ENCODE measurements around the gene MSI1.

Gene MSI1

GRCh38 chr12:120368789-120369602, at the start of gene MSI1:
TSS of gene MSI1 (minus strand) at chr12:120369164. CDS start at chr12:120369091, 73 bp downstream.
- no peak for DNase-seq (ENCODE audit: low read depth)

- DNase-seq (ENCODE audit: low read depth), result no peak
These were observed 49.1 kb upstream of the MSI1 start for GRCh38 chr12:120417917-120418580.

DNA sequence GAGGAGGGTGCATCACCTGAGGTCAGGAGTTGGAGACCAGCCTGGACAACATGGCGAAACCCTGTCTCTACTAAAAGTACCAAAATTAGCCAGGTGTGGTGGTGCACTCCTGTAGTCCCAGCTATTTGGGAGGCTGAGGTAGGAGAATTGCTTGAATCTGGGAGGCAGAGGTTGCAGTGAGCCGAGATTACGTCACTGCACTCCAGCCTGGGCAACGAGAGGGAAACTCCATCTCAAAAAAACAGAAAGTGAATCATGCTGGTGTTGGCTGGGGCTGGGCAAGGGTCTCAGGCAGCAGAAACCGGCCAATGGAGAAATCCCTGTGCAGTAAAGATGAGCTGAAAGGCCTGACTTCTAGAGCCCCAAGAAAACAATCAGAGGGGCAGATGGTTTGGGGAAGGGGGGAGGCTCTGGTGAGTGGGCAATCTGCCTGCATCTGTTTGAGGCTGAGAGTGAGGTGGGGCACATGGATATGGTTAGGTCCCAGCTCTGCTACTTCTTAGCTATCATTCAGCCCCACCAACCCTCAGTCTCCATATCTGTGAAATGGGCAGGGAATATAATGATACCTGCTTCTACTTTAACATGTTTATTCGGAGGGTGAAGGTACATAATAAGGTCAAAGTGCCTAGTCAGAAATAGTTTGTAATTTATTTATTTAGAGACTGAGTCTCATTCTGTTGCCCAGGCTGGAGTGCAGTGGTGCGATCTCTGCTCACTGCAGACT, 47.7 kb upstream of the MSI1 start:
- no peak for DNase-seq (ENCODE audit: low read depth)

DNA sequence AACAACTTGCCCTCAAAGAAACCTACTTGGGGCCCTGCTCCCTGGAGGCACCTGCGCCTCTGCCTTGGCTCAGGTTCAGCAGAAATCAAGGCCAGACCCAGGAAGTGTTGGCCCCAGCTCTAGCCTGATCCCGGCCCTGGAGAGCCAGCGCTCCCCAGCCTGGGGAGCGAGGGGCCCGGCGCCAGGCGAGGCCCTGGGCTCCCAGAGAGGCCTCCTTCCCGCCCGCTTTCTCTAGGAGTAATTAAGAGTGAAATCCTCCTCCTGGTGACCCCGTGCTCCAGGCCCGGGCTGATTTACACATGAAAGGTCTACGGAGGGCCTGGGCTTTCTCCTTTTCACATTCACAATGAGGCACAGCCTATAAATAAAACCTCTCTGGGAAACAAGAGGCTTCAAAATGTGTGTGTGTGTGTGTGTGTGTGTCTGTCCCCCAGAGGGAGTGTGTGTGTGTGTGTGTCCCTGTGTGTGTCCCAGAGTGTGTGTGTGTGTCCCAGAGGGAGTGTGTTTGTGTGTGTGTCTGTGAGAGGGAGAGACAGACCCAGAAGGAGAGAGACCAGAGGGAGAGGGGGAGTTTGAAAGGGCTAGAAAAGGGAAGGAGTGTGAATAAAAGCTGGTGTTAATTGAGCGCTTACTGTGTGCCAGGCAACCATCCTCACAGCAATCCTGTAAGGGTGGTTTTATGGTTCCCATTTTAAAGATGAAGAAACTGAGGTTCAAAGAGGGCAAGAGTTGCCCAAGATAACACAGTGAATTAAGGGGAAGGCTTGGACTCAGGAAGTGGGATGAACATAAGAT, 45.1 kb upstream of the MSI1 start:
- no peak for DNase-seq (ENCODE audit: low read depth)

- DNase-seq (ENCODE audit: low read depth), result no peak
These were observed 43.5 kb upstream of the MSI1 start for GRCh38 chr12:120412421-120412820.

GRCh38 chr12:120408771-120409170, 39.8 kb upstream of the MSI1 start:
- DNase-seq (ENCODE audit: low read depth), result no peak

GRCh38 chr12:120406553-120406952, 37.6 kb upstream of the MSI1 start:
- no peak for DNase-seq (ENCODE audit: low read depth)

DNA sequence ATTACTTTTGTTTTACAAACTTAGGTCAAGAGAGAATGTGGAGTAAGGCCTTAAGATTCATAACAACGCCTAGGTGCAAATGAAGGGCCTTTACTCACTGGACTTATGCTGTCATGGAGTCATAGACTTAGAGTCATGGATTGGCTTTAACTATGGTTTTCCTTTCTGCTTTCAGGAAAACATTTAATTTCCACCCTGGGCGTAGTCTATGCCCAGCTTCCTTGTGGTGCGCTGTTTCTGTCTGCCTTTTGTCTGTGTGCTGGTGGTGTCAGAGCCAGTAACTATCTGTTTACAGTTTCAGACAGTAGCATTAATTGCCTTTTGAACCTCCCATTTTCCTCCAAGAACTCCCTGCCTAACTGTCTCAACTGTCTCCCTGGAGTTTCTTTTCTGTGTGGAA, 37.1 kb upstream of the MSI1 start:
- no peak for DNase-seq (ENCODE audit: low read depth)

DNA sequence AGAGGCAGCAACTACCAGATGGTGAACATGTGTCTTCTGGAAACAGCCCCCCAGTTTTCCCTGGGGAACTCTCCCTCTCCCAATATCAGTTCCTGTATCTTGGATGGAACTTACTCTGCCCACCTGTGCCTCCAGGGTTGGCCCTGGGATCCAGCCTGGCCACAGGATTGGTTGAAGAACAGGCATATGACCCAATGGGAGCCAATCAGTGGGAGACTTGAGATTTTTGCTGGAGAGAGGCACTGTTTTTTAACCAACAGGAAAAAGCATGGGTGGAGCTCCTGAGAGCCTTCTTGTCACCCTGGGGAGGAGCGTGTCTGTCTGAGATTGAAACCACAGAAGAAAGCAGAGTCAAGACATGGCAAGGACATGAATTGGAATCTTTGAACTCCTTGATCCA, 35.3 kb upstream of the MSI1 start:
- no peak for DNase-seq (ENCODE audit: low read depth)

DNA sequence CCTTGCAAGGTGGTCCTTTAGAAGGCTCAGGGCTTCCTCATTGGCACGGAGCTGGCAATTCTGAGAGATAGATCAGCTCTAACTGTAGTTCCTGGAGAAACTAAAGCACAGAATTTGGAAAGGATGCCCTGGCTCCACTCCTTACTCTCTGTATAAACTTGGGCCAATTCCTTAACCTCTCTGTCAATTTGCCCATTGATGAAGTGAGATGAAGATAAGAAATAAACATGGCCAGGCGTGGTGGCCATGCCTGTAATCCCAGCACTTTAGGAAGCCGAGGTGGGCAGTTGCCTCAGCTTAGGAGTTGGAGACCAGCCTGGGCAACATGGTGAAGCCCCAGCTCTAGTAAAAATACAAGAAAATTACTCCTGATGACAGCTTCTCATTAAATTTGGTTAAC, 34.9 kb upstream of the MSI1 start:
- no peak for DNase-seq (ENCODE audit: low read depth)

- no peak for DNase-seq (ENCODE audit: low read depth)
These were observed 33.3 kb upstream of the MSI1 start for GRCh38 chr12:120402217-120402616.

- no peak for DNase-seq (ENCODE audit: low read depth)
These were observed 30.6 kb upstream of the MSI1 start for GRCh38 chr12:120399531-120399930.

- DNase-seq (ENCODE audit: low read depth), result no peak
These were observed 29.0 kb upstream of the MSI1 start for GRCh38 chr12:120397824-120398540.

DNA sequence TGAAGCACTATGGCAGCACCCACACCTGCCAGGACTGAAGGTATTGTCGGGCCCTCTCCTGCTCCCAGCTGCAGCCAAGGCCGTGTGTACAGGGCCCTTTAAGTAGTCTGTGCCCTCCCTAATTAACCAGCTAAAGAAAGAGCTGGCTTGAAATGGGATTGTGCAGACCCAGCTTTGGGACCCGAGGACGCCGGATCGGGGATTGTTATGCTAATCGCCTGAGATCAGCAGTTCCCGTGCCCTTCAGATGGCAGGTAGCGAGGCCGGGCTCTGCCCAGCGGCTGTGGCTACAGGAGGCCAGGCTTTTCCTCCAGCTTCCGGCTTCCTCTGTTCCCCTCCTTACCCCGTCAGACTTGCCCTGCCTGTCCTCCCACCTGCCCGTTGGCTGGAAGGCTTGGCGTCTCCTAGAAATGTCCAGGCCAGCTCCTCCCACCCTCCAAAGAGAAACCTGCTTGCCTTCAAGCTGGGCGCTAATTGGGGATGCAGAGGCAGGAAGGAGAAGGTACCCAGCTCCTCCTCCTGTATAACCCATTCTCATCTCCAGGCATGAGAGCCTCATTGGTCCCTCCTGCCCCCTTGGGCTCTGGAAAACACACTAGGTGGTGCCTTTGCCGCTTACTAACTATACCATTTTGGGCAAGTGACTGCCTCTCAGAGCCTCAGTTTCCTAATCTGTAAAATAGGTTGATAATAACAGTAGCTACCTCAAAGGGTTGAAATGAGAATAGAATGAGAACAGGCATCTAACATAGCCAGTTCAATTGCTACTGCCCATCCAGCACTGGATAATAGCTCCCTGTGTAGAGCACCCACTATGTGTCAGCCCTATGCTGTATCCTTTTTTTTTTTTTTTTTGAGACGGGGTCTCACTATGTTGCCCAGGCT, 25.8 kb upstream of the MSI1 start:
- no peak for DNase-seq (ENCODE audit: low read depth)

DNA sequence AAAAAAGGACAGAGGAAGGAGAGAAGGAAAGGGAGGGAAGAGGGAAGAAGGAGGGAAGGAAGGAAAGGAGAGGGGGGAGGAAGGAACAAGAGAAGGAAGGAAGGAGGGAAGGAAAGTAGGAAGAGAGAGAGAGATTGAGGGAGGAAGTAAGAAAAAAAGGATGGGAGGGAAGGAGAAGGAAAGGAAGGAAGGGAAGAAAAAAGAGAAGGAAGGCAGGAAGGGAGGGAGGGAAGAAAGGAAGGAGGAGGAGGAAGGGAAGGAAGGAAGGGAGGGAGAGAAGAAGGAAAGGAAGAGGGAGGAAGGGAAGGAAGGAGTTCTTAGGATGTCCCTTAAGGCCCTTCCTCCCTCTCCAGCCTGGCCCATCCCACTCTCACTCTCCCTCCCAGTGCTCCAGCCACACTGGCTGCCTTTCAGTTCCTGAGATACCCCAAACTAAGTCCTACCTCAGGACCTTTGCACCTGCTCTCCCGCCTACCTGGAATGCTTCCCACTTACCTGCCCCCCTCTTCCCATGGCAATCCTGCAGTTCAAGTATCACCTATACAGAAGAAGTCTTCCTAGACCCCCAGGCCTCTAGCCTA, 21.7 kb upstream of the MSI1 start:
- DNase-seq (ENCODE audit: low read depth), result no peak

GRCh38 chr12:120388691-120389481, 19.9 kb upstream of the MSI1 start:
- no peak for DNase-seq (ENCODE audit: low read depth)

DNA sequence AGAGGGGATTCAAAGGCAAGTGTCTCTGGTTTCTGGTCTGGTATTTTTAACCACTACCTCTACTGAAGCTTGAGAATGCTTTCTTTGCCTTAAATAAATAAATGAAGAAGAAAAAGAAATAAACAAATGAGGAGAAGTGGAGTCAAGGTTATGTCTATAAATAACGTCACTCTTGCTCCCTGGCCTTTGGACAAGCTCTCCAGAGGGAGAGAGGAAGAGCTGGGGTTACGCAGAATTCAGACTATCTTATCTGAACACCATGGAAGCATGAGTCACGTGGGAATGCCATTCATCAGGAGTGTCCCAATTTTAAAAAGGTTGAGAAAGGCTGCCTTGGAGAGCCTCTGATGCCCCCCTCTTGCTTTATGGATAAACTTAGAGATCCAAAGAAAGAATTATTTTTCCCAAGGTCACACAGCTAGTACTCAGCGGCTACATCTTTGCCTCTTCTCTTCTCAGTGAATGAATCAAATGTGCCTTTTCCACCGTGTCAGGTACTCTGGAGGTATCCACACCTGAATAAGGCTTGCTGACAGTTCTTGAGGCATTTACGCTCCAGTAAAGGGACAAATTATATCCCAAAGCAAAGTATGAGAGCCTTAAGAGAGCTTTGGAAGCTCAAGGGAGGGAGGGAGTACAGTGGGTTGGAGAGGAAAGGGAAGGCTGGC, 12.9 kb upstream of the MSI1 start:
- DNase-seq (ENCODE audit: low read depth), result no peak

DNA sequence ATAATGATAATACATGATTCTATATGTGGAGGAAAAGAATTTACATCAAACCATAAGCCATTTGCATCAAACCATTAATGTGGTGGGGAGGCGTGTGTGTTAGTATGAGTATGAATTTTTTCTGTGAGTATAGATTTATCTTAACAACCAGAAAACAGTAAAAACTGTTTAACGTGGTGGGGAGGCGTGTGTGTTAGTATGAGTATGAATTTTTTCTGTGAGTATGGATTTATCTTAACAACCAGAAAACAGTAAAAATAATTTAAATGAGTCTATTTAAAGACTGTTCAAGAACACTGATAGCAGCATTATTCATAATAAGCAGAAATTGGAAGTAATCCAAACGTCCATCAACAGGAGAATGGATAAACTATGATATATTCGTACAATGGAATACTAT, 9.1 kb upstream of the MSI1 start:
- DNase-seq (ENCODE audit: low read depth), result no peak

GRCh38 chr12:120377611-120378010, 8.6 kb upstream of the MSI1 start:
- DNase-seq (ENCODE audit: low read depth), result no peak
